HuH-7 (cell line): ENCODE results near the gene PCDH1.
"Not testable (repeated sequence)": the region's sequence is repeated elsewhere in the genome, so short reads cannot be mapped to it uniquely, and the experiment has no call there.

Source experiments
- DNase-seq: peaks from one replicate; pipeline ENCODE4 v3.0.0; 2011; ENCODE audit warnings: low spot score

PCDH1 gene

GRCh38 chr5:141832131-141832530, 46.1 kb downstream of the PCDH1 start:
- DNase-seq, result no peak

GRCh38 chr5:141828162-141828561, 50.0 kb downstream of the PCDH1 start:
- DNase-seq, result no peak

DNA sequence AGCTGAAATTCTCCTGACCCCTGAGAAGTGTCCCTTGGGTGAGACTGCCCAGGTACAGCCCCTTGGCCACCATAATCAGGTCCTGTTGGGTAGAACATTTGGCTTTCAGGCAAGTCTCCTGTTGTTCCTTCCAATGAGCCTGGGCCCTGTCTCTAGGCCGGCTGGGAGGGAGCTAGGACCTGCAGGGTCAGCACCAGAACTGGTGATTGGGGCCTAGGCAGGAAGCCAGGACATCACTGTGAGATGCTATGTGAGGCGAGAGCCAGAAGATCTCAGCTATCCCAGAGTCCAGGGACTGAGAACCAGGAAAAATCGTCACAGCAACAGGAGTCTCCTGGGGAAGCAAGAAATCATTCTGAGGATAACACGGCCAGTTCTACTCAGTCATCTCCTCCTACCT, 51.5 kb downstream of the PCDH1 start:
- DNase-seq, result no peak

DNA sequence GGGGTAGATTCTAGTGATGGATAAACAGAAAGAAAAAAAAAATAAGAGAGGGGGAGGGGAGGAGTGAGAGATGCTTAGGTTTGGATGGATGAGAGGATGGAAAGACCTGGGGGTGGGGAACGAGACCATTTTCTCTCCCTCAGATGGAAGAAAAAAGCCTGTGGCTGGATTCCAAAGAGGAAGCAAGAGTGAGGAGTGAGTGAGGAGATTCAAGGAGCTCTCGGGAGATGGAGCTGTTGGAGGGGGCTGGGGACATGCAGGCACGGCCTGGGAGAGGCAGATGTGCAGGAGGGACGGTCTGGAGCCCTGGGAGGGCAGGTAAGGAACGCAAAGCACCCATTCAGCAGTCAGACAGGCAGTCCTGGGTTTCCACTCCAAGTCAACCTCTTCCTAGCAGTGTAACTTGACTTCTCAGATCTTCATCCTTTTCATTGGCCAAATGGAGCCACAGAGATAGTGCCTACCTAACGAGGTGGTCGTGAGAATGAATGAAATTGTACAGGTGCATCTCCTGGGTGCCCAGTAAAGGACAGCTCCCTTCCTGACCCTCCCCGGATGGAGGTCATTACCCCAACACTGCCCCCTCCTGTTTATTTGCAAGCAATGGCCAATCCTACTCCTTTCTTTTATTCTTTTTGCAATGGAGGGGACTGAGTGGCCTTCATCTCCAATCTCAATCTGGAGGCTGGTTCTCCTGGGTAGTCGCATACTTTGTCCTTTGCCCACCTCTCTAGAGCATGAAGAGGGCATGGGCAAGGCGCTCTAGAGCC, 52.2 kb downstream of the PCDH1 start:
- peak; percentile 33 for DNase-seq

- no peak for DNase-seq
Observed at GRCh38 chr5:141825241-141825671, 53.0 kb downstream of the PCDH1 start.

DNA sequence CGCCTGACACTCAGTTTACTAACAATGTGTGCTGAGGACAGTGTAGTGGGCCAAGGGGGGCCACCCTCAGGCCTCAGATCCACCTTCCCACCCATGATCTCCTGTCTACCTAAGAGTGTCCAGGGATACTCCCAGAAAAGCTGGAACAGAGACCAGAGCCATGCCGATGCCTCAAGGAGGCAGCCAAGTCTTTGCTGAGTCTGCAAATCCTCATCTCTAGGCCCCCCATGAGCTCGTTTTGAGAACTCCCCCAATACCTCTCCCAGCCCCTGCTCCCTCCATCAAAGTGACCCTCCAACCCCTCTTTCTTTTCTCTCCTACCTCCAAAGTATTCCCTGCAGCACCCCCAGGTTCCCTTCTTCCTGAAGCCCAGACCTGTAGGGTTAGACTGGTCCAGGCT, 53.5 kb downstream of the PCDH1 start:
- no peak for DNase-seq

- DNase-seq, result no peak
Observed at GRCh38 chr5:141823056-141823455, 55.2 kb downstream of the PCDH1 start.

DNA sequence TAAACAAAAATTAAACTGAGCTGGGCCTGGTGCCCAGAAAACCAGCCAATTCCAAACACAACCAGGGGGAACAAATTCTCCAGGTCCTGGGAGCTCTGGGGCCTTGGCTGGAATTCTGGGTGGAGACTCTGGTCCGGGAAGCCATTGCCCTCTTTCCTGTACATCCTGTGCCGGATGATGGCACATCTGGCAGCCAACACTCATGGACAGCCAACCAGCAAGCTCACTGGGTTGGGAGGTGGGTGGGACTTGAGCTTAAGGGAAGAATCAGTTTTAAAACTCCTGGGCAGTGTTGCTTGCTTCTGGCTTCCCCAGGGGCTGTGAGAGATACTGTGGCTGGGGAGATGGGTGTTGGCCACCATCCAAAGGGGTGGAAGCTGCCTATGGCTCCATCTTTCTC, 56.1 kb downstream of the PCDH1 start:
- DNase-seq, result no peak

GRCh38 chr5:141821430-141821925, 56.7 kb downstream of the PCDH1 start:
- DNase-seq, result no peak

GRCh38 chr5:141820686-141821085, 57.5 kb downstream of the PCDH1 start:
- not testable (repeated sequence) for DNase-seq

GRCh38 chr5:141817631-141818030, 60.6 kb downstream of the PCDH1 start:
- DNase-seq, result no peak

GRCh38 chr5:141816598-141817399, 61.4 kb downstream of the PCDH1 start:
- no peak for DNase-seq

DNA sequence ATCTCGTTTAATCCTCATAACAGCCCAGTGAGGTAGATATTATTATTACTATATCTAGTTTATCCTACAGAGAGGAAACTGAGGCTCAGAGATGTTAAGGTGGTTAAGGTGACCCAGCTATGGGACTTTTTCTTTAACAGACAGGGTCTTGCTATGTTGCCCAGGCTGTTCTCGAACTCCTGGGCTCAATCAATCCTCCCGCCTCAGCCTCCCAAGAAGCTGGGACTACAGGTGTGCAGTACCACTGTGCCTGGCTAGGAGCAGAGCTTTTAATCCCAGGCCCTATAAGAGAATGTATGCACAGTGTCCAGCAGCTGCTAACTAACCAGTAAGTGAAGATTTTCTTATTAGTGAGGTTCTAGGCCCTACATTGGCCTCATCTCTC, 62.4 kb downstream of the PCDH1 start:
- no peak for DNase-seq

DNA sequence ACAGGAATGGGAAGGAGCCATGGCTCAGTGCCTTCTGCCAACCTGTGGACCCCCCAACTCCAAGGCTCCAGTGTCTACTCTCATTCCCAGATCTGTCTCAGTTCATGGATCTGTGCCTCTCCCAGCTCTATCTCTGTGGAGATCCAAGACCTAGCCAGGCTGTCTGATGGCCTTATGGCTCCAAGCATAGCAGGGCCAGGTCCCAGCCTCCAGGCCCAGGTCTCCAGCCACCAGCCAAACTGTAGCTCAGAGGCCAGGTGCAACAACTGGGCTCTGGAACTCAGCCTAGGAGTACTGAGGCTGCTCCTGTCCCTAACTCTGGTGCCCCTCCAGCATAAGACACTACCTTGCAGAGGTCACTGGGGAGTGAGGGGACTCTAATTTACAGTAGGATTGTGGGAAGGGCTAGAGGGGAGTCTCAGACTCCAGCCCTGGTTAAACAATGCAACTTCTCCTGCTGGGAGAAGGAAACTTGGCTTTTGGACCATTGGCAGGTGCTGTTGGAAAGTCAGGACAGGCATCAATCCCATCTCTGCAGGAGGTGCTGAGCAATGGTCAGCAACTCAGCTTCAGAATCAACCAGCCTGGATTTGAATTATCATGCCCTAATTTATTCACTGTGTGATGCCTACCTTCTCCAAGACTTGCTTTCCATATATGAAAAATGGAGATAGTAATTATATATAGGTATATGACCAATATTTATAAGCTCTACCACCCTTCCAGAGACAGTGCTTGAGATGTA, 63.0 kb downstream of the PCDH1 start:
- no peak for DNase-seq

GRCh38 chr5:141814064-141814964, 63.9 kb downstream of the PCDH1 start:
- DNase-seq, result peak; percentile 85

DNA sequence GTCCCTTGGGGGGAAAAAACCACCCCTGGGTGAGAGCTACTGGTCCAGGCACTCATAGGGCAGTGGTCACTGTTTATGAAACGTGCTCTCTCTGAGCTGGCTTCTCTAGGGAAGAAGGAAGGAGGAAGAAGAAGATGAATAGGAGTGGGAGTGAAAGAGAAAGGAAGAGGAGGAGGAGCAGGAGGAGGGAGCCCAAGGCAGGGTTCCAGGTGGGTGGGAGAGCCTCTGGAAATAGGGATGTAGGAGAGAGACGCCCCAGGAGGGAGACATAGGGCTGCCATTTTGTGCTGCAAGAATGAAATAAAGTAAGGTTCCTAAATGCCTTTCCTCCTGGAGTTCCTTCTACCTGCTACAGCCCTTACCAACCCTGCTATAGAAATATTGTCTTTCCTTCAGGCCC, 65.7 kb downstream of the PCDH1 start:
- no peak for DNase-seq

GRCh38 chr5:141811287-141812155, 66.7 kb downstream of the PCDH1 start:
- peak; percentile 35 for DNase-seq

GRCh38 chr5:141810702-141811101, 67.5 kb downstream of the PCDH1 start:
- DNase-seq, result no peak

DNA sequence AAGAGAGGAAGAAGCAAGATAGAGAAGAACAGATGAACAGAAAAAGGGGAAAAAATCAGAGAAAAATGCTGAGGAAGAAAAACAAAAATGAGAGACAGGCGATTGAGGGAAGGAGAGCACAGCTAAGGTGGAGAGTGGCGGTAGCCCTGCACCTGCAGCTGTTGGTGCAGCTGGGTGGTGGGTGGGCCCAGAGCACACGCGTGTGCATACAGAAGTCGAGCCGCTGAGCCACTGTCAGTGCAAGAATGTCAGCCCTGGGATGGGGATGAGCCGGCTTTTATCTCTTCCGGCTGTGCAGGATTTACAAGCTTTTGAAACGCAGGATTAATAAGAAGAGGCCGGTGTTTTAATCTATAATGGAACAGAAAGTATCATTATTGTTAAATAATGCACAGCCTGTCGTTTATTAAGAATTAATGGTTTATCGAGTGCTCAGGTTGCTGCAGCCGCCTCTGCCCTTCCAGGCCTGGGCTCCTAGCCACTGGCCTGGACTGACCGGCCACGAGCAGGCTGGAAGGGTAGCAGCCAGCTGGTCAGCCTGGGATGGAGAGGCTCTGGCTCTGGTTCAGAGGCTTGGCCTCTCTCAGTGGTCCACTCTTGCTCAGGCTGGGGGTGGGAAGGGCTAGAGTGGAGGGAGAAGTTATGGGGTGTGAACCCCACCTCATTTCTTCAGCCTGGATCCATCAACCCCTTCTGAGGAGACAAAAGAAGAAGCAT, 68.7 kb downstream of the PCDH1 start:
- no peak for DNase-seq

GRCh38 chr5:141808857-141809256, 69.4 kb downstream of the PCDH1 start:
- DNase-seq, result no peak
